ENCODE results near the gene SNX32.

DNA sequence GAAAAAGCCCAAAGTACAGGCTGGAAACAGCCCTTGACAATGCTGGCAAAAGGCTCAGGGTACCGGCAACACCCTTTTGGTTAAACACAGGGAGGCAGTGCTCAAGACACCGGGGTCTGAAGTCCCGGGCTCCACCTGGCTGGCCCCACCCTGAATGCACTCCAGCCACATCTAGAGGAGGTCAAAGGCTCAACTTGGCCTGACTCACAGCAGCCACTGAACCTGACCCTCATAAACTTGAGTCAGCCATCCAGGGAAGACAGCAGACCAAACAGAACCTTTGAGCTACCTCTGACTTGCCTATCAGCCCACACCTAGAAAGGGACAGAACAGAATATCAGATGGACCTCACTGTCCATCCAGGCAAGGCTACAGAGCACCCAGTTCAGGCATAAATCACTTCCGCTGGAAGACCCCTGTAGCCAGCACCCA, 20.4 kb downstream of the SNX32 start:
- TF ChIP-seq, protein P1, sequence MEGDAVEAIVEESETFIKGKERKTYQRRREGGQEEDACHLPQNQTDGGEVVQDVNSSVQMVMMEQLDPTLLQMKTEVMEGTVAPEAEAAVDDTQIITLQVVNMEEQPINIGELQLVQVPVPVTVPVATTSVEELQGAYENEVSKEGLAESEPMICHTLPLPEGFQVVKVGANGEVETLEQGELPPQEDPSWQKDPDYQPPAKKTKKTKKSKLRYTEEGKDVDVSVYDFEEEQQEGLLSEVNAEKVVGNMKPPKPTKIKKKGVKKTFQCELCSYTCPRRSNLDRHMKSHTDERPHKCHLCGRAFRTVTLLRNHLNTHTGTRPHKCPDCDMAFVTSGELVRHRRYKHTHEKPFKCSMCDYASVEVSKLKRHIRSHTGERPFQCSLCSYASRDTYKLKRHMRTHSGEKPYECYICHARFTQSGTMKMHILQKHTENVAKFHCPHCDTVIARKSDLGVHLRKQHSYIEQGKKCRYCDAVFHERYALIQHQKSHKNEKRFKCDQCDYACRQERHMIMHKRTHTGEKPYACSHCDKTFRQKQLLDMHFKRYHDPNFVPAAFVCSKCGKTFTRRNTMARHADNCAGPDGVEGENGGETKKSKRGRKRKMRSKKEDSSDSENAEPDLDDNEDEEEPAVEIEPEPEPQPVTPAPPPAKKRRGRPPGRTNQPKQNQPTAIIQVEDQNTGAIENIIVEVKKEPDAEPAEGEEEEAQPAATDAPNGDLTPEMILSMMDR (IDR thresholded peaks at IDR 0.05; ENCODE audit: low read depth, low read length, poor library complexity, severe bottlenecking): no peak
- no peak for TF ChIP-seq EZH2phosphoT487 (IDR thresholded peaks at IDR 0.05; ENCODE audit: borderline replicate concordance, low read length)
